Gastrocnemius medialis (tissue), 4 donors: ENCODE data around the gene JAML.

Source experiments
- POLR2A ChIP-seq, 2 donors: fragments of 450-650 bp; IDR thresholded peaks; one replicate each; pipeline ENCODE4 v1.6.1; 2017; ENCODE audit warnings: antibody characterized with exemption in 2 of 2, mild to moderate bottlenecking in 2 of 2, moderate library complexity in 2 of 2
- TF ChIP-seq, protein P1 (sequence below), 5 experiments: fragments of 450-650 bp in 3 of 5; fragments of 200-600 bp in 2 of 5; sonication (generic) in 2 of 5; IDR thresholded peaks in 4 of 5; conservative IDR thresholded peaks in 1 of 5; 1 replicate in 4 of 5; 2 replicates in 1 of 5; pipeline ENCODE4 v1.5.1; 2016 to 2019; ENCODE audit warnings: antibody characterized with exemption in 5 of 5, mild to moderate bottlenecking in 3 of 5, moderate library complexity in 3 of 5

DNA sequence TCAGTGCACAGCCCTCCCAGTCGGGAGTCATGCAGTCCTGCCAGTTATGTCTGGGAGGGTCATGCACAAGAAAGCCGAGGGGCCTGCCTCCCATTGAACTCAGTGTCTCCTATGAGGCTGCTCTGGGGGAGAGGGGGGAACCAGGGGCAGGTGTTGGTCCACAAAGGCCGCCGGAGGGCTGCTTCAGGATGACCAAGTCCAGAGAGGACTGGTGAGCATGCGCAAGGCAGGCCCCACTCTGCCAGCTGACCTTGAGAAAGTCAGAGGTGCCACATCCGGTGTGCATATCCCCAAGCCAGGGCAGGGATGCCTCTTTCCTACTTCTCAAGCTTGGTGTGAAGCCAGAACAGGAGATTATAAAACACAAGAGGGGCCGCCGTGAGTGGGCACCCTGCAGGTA is 76.6 kb downstream of the JAML start:
- TF ChIP-seq, protein P1, sequence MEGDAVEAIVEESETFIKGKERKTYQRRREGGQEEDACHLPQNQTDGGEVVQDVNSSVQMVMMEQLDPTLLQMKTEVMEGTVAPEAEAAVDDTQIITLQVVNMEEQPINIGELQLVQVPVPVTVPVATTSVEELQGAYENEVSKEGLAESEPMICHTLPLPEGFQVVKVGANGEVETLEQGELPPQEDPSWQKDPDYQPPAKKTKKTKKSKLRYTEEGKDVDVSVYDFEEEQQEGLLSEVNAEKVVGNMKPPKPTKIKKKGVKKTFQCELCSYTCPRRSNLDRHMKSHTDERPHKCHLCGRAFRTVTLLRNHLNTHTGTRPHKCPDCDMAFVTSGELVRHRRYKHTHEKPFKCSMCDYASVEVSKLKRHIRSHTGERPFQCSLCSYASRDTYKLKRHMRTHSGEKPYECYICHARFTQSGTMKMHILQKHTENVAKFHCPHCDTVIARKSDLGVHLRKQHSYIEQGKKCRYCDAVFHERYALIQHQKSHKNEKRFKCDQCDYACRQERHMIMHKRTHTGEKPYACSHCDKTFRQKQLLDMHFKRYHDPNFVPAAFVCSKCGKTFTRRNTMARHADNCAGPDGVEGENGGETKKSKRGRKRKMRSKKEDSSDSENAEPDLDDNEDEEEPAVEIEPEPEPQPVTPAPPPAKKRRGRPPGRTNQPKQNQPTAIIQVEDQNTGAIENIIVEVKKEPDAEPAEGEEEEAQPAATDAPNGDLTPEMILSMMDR (IDR thresholded peaks at IDR 0.05 in 4 of 5, conservative IDR thresholded peaks at IDR 0.05 in 1 of 5) = no peak
- no peak for TF ChIP-seq POLR2A (IDR thresholded peaks at IDR 0.05)
